ENCODE measurements around the gene BAIAP2.

DNA sequence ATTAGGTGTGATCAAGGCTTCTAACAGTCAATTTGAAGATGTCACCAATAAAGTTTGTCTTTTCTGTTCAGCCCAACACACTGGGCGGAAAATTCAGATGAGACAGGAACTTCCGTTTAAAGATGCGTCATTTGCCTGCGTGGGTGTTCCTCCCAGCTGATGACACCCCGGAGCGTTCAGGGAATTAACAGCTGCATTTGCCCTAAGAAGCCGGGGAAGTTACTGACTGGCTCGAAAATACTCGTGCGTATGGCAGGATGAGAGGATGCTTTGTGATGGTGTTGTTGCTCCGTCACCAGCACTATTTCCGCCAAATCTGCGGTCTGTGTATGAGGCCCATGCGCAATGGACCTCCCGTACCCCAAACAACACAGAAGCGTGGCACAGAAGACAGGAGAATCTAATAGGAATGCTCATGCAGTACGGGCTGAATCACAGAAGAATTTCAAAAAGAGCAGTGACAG is 118.4 kb downstream of the BAIAP2 start:
- TF ChIP-seq, protein P1, sequence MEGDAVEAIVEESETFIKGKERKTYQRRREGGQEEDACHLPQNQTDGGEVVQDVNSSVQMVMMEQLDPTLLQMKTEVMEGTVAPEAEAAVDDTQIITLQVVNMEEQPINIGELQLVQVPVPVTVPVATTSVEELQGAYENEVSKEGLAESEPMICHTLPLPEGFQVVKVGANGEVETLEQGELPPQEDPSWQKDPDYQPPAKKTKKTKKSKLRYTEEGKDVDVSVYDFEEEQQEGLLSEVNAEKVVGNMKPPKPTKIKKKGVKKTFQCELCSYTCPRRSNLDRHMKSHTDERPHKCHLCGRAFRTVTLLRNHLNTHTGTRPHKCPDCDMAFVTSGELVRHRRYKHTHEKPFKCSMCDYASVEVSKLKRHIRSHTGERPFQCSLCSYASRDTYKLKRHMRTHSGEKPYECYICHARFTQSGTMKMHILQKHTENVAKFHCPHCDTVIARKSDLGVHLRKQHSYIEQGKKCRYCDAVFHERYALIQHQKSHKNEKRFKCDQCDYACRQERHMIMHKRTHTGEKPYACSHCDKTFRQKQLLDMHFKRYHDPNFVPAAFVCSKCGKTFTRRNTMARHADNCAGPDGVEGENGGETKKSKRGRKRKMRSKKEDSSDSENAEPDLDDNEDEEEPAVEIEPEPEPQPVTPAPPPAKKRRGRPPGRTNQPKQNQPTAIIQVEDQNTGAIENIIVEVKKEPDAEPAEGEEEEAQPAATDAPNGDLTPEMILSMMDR (IDR thresholded peaks at IDR 0.05; ENCODE audit: insufficient read depth, low read length, poor library complexity, severe bottlenecking) = no peak
- TF ChIP-seq EZH2phosphoT487 (conservative IDR thresholded peaks at IDR 0.05; ENCODE audit: low read length) = no peak

Data from SU-DHL-6 (cell line).